Endodermal cell (in vitro differentiated cells): ENCODE results near the gene ZMPSTE24. TPM values are rescaled to one million over a fixed set of nuclear protein-coding genes. Genes with fewer than 3 reads are reported as not detected.

ENCODE experiments used
- DNase-seq: peaks from one replicate; pipeline ENCODE4 v3.0.0-alpha.2; 2017
- H3K27ac ChIP-seq: 2 replicates; pipeline ENCODE4 v1.5.1; 2013; ENCODE audit warnings: mild to moderate bottlenecking, low read depth, low read length, moderate library complexity
- H3K27me3 ChIP-seq: 2 replicates; pipeline ENCODE4 v1.6.1; 2013; ENCODE audit warnings: mild to moderate bottlenecking, low read length, moderate library complexity; ENCODE audit not compliant: insufficient read depth, control insufficient read depth, poor library complexity, severe bottlenecking
- H3K36me3 ChIP-seq: 2 replicates; pipeline ENCODE4 v1.7.0; 2013; ENCODE audit warnings: mild to moderate bottlenecking, low read length, moderate library complexity; ENCODE audit not compliant: control insufficient read depth, insufficient read depth
- H3K4me1 ChIP-seq: one replicate; pipeline ENCODE4 v1.7.0; 2013; ENCODE audit warnings: low read length; ENCODE audit not compliant: control insufficient read depth, insufficient read depth
- H3K4me3 ChIP-seq: 2 replicates; pipeline ENCODE4 v1.5.1; 2013; ENCODE audit warnings: mild to moderate bottlenecking, low read length, moderate library complexity
- H3K9ac ChIP-seq: 2 replicates; pipeline ENCODE4 v1.6.1; 2013; ENCODE audit warnings: mild to moderate bottlenecking, low read length, moderate library complexity; ENCODE audit not compliant: poor library complexity, severe bottlenecking; ENCODE audit errors: extremely low read depth
- H3K9me3 ChIP-seq: 2 replicates; pipeline ENCODE4 v1.6.1; 2013; ENCODE audit warnings: mild to moderate bottlenecking, low read length, moderate library complexity; ENCODE audit not compliant: control insufficient read depth
- H3K27ac Mint-ChIP-seq: 2 replicates; pipeline ENCODE4 v1.8.0; 2020; ENCODE audit warnings: mixed read lengths
- H3K27me3 Mint-ChIP-seq: 2 replicates; pipeline ENCODE4 v1.8.0; 2021; ENCODE audit warnings: mild to moderate bottlenecking, mixed read lengths; ENCODE audit not compliant: insufficient read depth
- H3K36me3 Mint-ChIP-seq: 2 replicates; pipeline ENCODE4 v1.8.0; 2020; ENCODE audit warnings: low read depth, mixed read lengths
- H3K4me1 Mint-ChIP-seq: 2 replicates; pipeline ENCODE4 v1.8.0; 2020; ENCODE audit warnings: mixed read lengths
- H3K4me3 Mint-ChIP-seq: 2 replicates; pipeline ENCODE4 v1.8.0; 2020; ENCODE audit warnings: mild to moderate bottlenecking, moderate library complexity, mixed read lengths
- H3K9me3 Mint-ChIP-seq: 2 replicates; pipeline ENCODE4 v1.8.0; 2020; ENCODE audit warnings: mild to moderate bottlenecking, mixed read lengths
- CTCF ChIP-seq: fragments of 200-600 bp; sonication (generic); conservative IDR thresholded peaks from 2 replicates; pipeline ENCODE4 v1.5.0; 2021; ENCODE audit warnings: antibody characterized with exemption, mild to moderate bottlenecking
- WGBS, 2 experiments: methylation state at CpG; one replicate each; pipeline versions ENCODE4 v1.1.5 to v1.1.7; 2013; ENCODE audit warnings: missing lambda C conversion rate in 2 of 2, mixed read lengths in 1 of 2; ENCODE audit not compliant: insufficient coverage in 1 of 2, insufficient read length in 1 of 2; 5-methylcytosine and 5-hydroxymethylcytosine counted together
- total RNA-seq, 2 donors: library from RNA; stranded (reverse); fragmentation: NEBNext Ultra II Directional in 1 of 2; extraction: Animal tissue kit (Norgen Biotek cat#: 25700) in 1 of 2; gene quantifications; 2 replicates in 1 of 2; 3 replicates in 1 of 2; pipeline ENCODE4 v1.2.1, GENCODE V29; 2021

The ZMPSTE24 gene
- total RNA-seq, 2 donors from 2014 or later = 41.4 to 42.4 TPM

GRCh38 chr1:40313958-40314720 is 56.1 kb downstream of the ZMPSTE24 start:
- H3K27me3 Mint-ChIP-seq = peaks cover 36% of the 10 kb centered on the region
- no peak for TF ChIP-seq CTCF
- no peak overlapping the region for H3K9ac ChIP-seq

GRCh38 chr1:40314721-40315238 is 56.7 kb downstream of the ZMPSTE24 start:
- Histone ChIP-seq H3K9ac (no peak overlapping the region), H3K27me3 (peaks cover 13% of the 10 kb centered on the region)
- 27 to 37% methylated on average over 11 to 13 of the region's 13 CpGs for WGBS, 2 experiments

More at GRCh38 chr1:40313958-40314720, 56.1 kb downstream of the ZMPSTE24 start:
- peaks cover 35% of the 10 kb centered on the region for H3K36me3 Mint-ChIP-seq
- peak overlapping the region; percentile 73 for H3K4me3 ChIP-seq
- peaks cover 10% of the 10 kb centered on the region for H3K4me1 ChIP-seq
- no peak overlapping the region for H3K27ac Mint-ChIP-seq
- H3K36me3 ChIP-seq = peaks cover 40% of the 10 kb centered on the region
- no peaks in the 10 kb centered on the region for H3K9me3 Mint-ChIP-seq
- peaks cover 13% of the 10 kb centered on the region for H3K27me3 ChIP-seq
- no peak for DNase-seq
- peak overlapping the region; percentile 80 for H3K4me3 Mint-ChIP-seq
- 93 to 96% methylated on average over 9 of the region's 9 CpGs for WGBS, 2 experiments
- no peak overlapping the region for H3K27ac ChIP-seq
- no peaks in the 10 kb centered on the region for H3K9me3 ChIP-seq
- peaks cover 18% of the 10 kb centered on the region for H3K4me1 Mint-ChIP-seq

GRCh38 chr1:40315239-40315794 is 57.3 kb downstream of the ZMPSTE24 start:
- Mint-ChIP-seq H3K4me1 (peaks cover 18% of the 10 kb centered on the region), H3K36me3 (peaks cover 35% of the 10 kb centered on the region), H3K4me3 (peak overlapping the region; percentile 80), H3K27me3 (peaks cover 43% of the 10 kb centered on the region), H3K27ac (peak overlapping the region; percentile 90), H3K9me3 (no peaks in the 10 kb centered on the region)
- no peaks in the 10 kb centered on the region for H3K9me3 ChIP-seq
- DNase-seq = peak; percentile 96
- peak overlapping the region; percentile 86 for H3K27ac ChIP-seq
- peaks cover 32% of the 10 kb centered on the region for H3K36me3 ChIP-seq
- H3K9ac ChIP-seq = peak overlapping the region; percentile 45
- peaks cover 13% of the 10 kb centered on the region for H3K27me3 ChIP-seq
- peaks cover 10% of the 10 kb centered on the region for H3K4me1 ChIP-seq
- peak; percentile 98 for TF ChIP-seq CTCF
- 4 to 5% methylated on average over 7 to 41 of the region's 42 CpGs for WGBS, 2 experiments
- peak overlapping the region; percentile 83 for H3K4me3 ChIP-seq

More at GRCh38 chr1:40314721-40315238, 56.7 kb downstream of the ZMPSTE24 start:
- Mint-ChIP-seq H3K4me3 (peak overlapping the region; percentile 80), H3K4me1 (peaks cover 18% of the 10 kb centered on the region), H3K27me3 (peaks cover 42% of the 10 kb centered on the region), H3K27ac (no peak overlapping the region), H3K36me3 (peaks cover 35% of the 10 kb centered on the region), H3K9me3 (no peaks in the 10 kb centered on the region)
- TF ChIP-seq CTCF = no peak
- Histone ChIP-seq H3K27ac (peak overlapping the region; percentile 86), H3K9me3 (no peaks in the 10 kb centered on the region), H3K4me3 (peak overlapping the region; percentile 73), H3K36me3 (peaks cover 37% of the 10 kb centered on the region), H3K4me1 (peaks cover 10% of the 10 kb centered on the region)
- DNase-seq = no peak
